Fibroblast of skin of scalp (primary cell): ENCODE measurements around the gene EIF4G3.
"Not testable (repeated sequence)": the region's sequence is repeated elsewhere in the genome, so short reads cannot be mapped to it uniquely, and the experiment has no call there.

ENCODE experiments used
- DNase-seq: peaks from one replicate; pipeline ENCODE4 v3.0.0-alpha.2; 2013

The EIF4G3 gene

DNA sequence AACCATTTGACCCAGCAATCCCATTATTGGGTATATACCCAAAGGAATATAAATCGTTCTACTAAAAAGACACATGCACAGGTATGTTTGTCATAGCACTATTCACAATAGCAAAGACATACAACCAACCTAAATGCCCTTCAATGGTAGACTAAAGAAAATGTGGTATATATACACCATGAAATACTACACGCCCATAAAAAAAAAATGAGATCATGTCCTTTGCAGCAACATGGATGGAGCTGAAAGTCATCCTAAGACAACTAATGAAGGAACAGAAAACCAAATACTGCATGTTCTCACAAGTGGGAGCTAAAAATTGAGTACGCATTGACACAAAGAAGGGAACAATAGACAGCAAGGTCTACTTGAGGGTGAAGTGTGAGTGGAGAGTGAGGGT is 72.0 kb downstream of the EIF4G3 start:
- no peak for DNase-seq

GRCh38 chr1:21100481-21100921 is 76.2 kb downstream of the EIF4G3 start:
- no peak for DNase-seq

GRCh38 chr1:21099869-21100131 is 76.9 kb downstream of the EIF4G3 start:
- DNase-seq = no peak

DNA sequence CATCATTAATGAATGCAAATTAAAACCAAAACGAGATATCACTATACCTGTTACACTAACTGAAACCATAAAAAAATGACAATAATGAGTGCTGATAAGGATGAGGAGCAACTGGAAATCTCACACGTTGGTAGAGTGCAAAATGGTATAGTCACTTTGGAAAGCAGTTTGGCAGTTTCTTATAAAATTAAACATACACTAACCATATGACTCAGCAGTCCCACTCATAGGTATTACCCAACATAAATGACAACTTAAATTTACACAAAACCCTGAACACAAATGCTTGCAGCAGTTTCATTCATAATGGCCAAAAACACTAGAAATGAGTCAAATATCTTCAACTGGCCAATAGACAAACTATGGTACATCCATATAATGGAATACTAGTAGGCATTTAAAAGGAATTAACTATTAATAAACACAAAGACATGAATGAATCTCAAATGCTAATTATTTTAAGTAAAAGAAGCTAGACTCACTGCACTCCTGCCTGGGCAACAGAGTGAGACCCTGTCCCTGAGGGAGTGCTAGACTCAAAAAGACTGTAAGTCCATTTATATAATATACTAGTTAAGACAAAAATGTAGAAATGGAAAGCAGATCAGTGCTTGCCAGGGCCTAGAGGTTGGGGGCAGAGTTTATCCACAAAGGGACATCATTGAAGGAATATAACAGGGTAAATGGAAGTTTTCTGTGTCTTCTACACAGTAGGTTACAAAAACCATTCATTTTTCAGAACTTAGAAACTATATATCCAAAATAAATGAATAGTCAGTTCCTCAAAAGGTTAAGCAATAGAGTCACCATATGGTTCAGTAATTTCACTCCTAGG is 77.4 kb downstream of the EIF4G3 start:
- DNase-seq = peak; percentile 32

GRCh38 chr1:21098186-21098915 is 78.3 kb downstream of the EIF4G3 start:
- no peak for DNase-seq

DNA sequence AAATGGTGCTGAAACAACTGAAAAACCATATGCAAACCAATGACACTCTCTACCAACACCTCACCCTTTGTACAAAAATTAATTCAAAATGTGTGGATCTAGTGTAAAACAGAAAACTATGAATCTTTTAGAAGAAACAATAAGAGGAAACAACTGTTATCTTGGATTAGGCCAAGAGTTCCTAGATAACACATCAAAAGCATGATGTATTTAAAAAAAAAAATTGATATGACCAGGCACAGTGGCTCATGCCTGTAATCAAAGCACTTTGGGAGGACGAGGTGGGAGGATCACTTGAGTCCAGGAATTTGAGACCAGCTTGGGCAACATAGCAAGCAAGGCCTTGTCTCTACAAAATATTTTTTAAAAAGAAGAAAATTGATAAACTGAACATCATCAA is 79.0 kb downstream of the EIF4G3 start:
- no peak for DNase-seq

DNA sequence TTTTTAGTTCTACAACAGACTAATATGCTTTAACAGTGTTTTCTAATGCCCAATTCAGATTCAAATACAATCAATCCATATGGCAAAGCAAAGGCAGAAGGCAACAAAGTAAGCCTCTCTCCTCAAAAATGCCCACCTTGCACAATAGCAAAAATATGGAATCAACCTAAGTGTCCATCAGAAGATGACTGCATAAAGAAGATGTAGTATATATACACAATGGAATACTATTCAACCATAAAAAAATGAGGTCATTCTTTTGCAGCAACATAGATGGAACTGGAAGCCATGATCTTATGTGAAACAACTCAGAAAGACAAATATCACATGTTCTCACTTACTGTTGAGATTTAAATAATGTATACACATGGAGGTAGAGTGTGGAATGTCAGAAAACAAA is 80.7 kb downstream of the EIF4G3 start:
- DNase-seq = no peak

DNA sequence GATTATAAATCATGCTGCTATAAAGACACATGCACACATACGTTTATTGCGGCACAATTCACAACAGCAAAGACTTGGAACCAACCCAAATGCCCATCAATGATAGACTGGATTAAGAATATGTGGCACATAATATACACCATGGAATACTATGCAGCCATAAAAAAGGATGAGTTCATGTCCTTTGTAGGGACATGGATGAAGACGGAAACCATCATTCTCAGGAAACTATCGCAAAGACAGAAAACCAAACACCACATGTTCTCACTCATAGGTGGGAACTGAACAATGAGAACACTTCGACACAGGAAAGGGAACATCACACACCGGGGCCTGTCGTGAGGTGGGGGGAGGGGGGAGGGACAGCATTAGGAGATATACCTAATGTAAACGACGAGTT is 82.4 kb downstream of the EIF4G3 start:
- not testable (repeated sequence) for DNase-seq

DNA sequence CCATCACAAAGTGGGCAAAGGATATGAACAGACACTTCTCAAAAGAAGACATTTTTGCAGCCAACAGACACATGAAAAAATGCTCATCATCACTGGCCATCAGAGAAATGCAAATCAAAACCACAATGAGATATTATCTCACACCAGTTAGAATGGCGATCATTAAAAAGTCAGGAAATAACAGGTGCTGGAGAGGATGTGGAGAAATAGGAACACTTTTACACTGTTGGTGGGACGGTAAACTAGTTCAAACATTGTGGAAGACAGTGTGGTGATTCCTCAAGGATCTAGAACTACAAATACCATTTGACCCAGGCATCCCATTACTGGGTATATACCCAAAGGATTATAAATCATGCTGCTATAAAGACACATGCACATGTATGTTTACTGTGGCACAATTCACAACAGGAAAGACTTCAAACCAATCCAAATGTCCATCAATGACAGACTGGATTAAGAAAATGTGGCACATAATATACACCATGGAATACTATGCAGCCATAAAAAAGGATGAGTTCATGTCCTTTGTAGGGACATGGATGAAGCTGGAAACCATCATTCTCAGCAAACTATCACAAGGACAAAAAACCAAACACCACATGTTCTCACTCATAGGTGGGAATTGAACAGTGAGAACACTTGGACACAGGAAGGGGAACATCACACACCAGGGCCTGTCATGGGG is 83.3 kb downstream of the EIF4G3 start:
- DNase-seq = not testable (repeated sequence)

GRCh38 chr1:21092545-21092944 is 84.2 kb downstream of the EIF4G3 start:
- not testable (repeated sequence) for DNase-seq

- DNase-seq = peak; percentile 84
Observed at GRCh38 chr1:21091053-21091690, 85.5 kb downstream of the EIF4G3 start.

- DNase-seq = no peak
Observed at GRCh38 chr1:21090463-21090862, 86.2 kb downstream of the EIF4G3 start.

GRCh38 chr1:21089731-21090130 is 87.0 kb downstream of the EIF4G3 start:
- DNase-seq = no peak

DNA sequence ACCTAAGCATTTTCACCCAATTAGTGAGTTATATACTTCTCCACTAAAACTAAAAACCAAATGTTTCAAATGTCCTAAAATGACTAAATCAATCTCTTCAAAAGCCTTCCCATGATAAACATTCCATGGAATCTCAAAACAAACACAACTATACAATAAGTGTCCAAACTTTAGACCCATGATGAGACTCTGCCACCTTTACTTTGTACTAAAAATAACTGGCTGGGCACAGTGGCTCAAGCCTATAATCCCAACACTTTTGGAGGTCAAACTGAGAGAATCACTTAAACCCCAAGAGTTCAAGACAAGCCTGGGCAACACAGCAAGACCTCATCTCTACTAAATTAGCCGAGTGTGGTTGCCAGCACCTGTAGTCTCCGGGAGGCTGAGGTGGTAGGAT is 87.4 kb downstream of the EIF4G3 start:
- no peak for DNase-seq

DNA sequence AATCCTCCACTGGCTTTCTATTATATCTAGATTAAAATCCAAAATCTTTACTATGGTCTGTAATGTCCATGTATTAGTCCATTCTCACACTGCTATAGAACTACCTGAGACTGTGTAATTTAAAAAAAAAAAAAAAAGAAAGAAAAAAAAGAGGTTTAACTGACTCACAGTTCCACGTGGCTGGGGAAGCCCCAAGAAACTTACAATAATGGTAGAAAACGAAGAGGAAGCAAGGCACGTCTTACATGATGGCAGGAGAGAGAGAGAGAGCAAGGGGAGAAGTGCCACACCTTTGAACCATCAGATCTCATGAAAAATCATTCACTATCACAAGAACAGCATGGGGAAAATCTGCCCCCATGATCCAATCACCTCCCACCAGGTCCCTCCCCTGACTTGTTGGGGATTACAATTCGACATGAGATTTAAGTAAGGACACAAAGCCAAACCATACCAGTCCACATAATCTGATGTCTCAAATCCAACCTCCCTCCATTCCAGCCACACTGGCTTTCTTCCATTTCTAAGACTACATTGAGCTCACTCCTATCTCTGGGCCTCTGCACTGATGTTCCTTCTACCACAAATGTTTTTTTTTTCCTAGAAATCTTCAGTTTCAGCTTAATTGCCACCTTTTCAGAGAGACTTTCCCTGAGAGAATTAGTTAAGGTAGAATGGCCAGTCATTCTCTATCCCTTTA is 92.4 kb downstream of the EIF4G3 start:
- DNase-seq = no peak

DNA sequence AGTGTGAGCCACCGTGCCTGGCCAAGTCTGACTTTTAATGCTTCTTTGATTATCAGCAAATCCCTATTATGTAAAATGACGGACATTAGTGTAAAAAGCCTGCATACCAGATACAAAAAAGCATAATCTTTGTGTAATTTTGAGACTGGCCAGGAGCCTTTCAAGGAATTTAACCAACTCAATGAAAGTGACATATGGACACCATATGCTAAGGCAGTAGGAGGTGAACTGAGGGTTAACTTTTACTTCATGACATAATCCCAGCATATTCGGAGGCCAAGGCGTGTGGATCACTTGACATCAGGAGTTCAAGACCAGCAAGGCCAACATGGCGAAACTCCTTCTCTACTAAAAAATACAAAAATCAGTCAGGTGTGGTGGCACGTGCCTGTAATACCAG is 94.6 kb downstream of the EIF4G3 start:
- peak; percentile 16 for DNase-seq

DNA sequence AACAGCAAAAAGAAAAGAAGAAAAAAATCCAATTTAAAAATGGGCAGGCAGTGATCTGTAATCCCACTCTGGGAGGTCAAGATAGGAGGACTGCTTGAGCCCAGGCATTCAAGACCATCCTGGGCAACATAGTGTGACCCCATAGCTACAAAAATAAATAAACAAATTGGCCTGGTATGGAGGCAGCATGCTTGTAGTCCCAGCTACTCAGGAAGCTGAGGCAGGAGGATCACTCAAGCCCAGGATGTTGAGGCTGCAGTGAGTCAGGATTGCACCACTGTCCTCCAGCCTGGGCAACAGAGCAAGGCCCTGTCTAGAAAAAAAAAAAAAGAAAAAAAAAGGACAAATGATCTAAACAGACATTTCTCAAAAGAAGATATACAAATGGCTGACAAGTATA is 99.6 kb downstream of the EIF4G3 start:
- peak; percentile 48 for DNase-seq

DNA sequence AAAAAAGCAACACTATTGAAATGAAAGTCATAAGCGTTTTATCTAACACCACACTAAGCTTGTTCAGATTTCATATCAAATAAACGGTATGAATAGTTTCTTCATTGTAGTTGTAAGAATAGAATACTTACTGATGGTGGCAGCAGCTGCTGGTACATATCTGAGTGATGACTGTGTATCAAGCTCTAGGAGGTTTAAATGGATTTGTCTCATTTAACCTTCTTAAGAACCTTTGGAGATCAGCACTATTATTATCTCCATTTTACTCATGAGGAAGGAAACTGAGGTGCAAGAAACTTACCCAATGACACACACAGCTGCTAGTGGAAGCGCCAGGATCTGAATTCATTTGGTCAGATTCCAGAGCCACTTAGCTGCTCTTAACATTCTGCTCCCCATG is 104.0 kb downstream of the EIF4G3 start:
- DNase-seq = peak; percentile 58

DNA sequence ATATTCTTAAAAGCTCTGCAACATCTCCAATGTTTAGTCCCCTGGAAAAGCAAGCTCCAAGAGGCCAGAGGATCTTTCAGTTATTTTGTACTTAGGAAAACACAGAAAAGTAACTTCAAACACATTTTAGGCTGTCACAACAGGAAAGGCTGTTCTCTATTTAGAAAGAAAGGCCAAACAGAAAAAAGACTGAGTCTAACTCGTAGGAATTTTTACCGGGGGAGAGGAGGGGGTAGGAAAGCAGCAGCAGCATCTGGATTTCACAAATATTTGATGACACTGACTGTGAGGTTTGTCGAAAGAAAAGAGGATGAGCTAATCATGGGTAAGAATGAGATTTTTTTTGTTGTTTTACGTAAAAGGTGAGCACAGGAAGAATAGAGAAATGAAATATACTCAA is 107.1 kb downstream of the EIF4G3 start:
- peak; percentile 80 for DNase-seq

DNA sequence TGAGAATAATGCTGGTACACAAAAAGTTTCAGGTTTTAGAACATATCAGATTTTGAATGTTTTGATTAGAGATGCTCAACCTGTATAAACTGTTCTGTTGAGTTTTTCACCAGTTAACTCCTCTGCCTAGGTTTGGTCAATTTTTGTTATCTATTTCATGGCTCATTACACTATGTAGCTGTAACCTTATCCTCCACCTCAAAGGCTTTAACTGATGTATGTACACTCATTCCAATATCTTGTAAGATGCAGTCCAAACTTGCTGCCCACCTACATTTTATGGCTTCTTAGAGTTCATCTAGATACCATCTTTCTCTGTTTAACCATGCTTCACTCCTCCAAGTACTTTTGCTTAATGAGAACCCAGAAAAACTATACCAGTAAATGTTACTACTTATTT is 107.8 kb downstream of the EIF4G3 start:
- DNase-seq = no peak

DNA sequence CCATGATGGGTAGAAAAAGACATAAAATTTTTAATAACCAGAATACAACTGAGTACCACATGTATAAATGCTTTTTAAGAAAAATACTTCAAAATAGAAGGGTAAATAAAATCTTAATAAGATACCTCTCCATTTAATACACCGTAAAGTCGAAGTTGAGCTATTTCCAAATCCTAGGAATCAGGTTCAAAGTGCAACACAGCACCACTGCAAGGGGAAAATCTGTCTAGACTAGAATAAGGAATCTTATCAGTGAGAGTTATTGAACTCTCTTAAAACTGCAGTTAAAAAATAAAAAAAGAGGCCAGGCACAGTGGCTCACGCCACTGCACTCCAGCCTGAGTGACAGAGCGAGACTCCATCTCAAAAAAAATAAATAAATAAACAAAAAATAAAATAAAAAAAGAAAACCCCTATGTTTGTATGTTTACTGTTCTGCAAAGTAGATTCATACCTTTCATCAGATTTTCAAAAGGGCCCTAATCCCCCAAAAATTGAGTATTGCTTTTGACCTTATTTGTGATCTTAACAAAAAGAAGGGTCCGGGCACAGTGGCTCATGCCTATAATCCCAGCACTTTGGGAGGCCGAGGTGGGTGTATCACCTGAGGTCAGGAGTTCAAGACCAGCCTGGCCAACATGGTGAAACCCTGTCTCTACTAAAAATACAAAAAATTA is 109.0 kb downstream of the EIF4G3 start:
- DNase-seq = no peak
